ES-I3 (cell line): ENCODE measurements around the gene ACOT9.
A peak's percentile ranks its signal among the peaks of the same experiment; 100 is the strongest.
"Not testable (repeated sequence)": the region's sequence is repeated elsewhere in the genome, so short reads cannot be mapped to it uniquely, and the experiment has no call there.

Source experiments
- H3K36me3 ChIP-seq: 2 replicates; pipeline ENCODE4 v1.6.1; 2013; ENCODE audit warnings: mild to moderate bottlenecking, low read length, control low read depth, moderate library complexity; ENCODE audit not compliant: insufficient read depth
- H3K4me1 ChIP-seq: 2 replicates; pipeline ENCODE4 v1.6.1; 2013; ENCODE audit warnings: mild to moderate bottlenecking, control low read depth, low read length; ENCODE audit not compliant: insufficient read depth
- H3K9ac ChIP-seq: 2 replicates; pipeline ENCODE4 v1.6.1; 2013; ENCODE audit warnings: low read depth, mild to moderate bottlenecking, low read length, moderate library complexity
- H3K9me3 ChIP-seq: 2 replicates; pipeline ENCODE4 v1.6.1; 2013; ENCODE audit warnings: mild to moderate bottlenecking, low read length, moderate library complexity; ENCODE audit not compliant: control insufficient read depth, insufficient read depth

Gene ACOT9

GRCh38 chrX:23749576-23749975 lies 6.5 kb upstream of the ACOT9 start:
- H3K36me3 ChIP-seq, result no peaks in the 10 kb centered on the region
- H3K4me1 ChIP-seq, result no peaks in the 10 kb centered on the region
- H3K9ac ChIP-seq, result no peak overlapping the region
- no peaks in the 10 kb centered on the region for H3K9me3 ChIP-seq

- no peaks in the 10 kb centered on the region for H3K36me3 ChIP-seq
- no peaks in the 10 kb centered on the region for H3K4me1 ChIP-seq
- no peak overlapping the region for H3K9ac ChIP-seq
- no peaks in the 10 kb centered on the region for H3K9me3 ChIP-seq
These were observed 6.1 kb upstream of the ACOT9 start for GRCh38 chrX:23749129-23749528.

- peaks cover 6% of the 10 kb centered on the region; the same call in 1 of the 2 replicates for H3K4me1 ChIP-seq
- H3K9ac ChIP-seq, result no peak overlapping the region
- no peaks in the 10 kb centered on the region for H3K36me3 ChIP-seq
- no peaks in the 10 kb centered on the region for H3K9me3 ChIP-seq
These were observed 2.7 kb upstream of the ACOT9 start for GRCh38 chrX:23745786-23746185.

- H3K9ac ChIP-seq, result peak overlapping the region; percentile 84
- H3K9me3 ChIP-seq, H3K4me1 ChIP-seq, H3K36me3 ChIP-seq: not testable (repeated sequence)
These were observed 521 bp upstream of the ACOT9 start for GRCh38 chrX:23743623-23743971.

- no peaks in the 10 kb centered on the region for H3K9me3 ChIP-seq
- peaks cover 6% of the 10 kb centered on the region; the same call in 1 of the 2 replicates for H3K4me1 ChIP-seq
- H3K36me3 ChIP-seq, result no peaks in the 10 kb centered on the region
- H3K9ac ChIP-seq, result peak overlapping the region; percentile 84
These were observed 841 bp downstream of the ACOT9 start for GRCh38 chrX:23742174-23742696.

GRCh38 chrX:23737413-23737812 lies 5.7 kb downstream of the ACOT9 start:
- H3K9ac ChIP-seq, result no peak overlapping the region
- 0 out of 2 replicates have a peak, but pooled peaks cover 4% of the 10 kb centered on the region for H3K36me3 ChIP-seq
- H3K9me3 ChIP-seq, result no peaks in the 10 kb centered on the region
- H3K4me1 ChIP-seq, result peaks cover 11% of the 10 kb centered on the region

- 0 out of 2 replicates have a peak, but pooled peaks cover 4% of the 10 kb centered on the region for H3K36me3 ChIP-seq
- H3K9me3 ChIP-seq, result no peaks in the 10 kb centered on the region
- peaks cover 6% of the 10 kb centered on the region; the same call in 1 of the 2 replicates for H3K4me1 ChIP-seq
- no peak overlapping the region for H3K9ac ChIP-seq
These were observed 7.0 kb downstream of the ACOT9 start for GRCh38 chrX:23736030-23736429.

GRCh38 chrX:23732704-23733103 lies 10.4 kb downstream of the ACOT9 start:
- no peaks in the 10 kb centered on the region for H3K9me3 ChIP-seq
- peaks cover 6% of the 10 kb centered on the region; the same call in 1 of the 2 replicates for H3K4me1 ChIP-seq
- no peak overlapping the region for H3K9ac ChIP-seq
- H3K36me3 ChIP-seq, result peaks cover 12% of the 10 kb centered on the region

- H3K9me3 ChIP-seq, result no peaks in the 10 kb centered on the region
- peaks cover 12% of the 10 kb centered on the region for H3K36me3 ChIP-seq
- H3K4me1 ChIP-seq, result peaks cover 6% of the 10 kb centered on the region; the same call in 1 of the 2 replicates
- H3K9ac ChIP-seq, result no peak overlapping the region
These were observed 11.1 kb downstream of the ACOT9 start for GRCh38 chrX:23731951-23732350.

- no peak overlapping the region for H3K9ac ChIP-seq
- H3K36me3 ChIP-seq, result peaks cover 8% of the 10 kb centered on the region
- peaks cover 6% of the 10 kb centered on the region; the same call in 1 of the 2 replicates for H3K4me1 ChIP-seq
- H3K9me3 ChIP-seq, result no peaks in the 10 kb centered on the region
These were observed 13.9 kb downstream of the ACOT9 start for GRCh38 chrX:23729214-23729613.

GRCh38 chrX:23727206-23727605 lies 15.9 kb downstream of the ACOT9 start:
- Histone ChIP-seq H3K9ac (no peak overlapping the region), H3K36me3 (peaks cover 12% of the 10 kb centered on the region), H3K4me1 (no peaks in the 10 kb centered on the region), H3K9me3 (no peaks in the 10 kb centered on the region)

GRCh38 chrX:23726191-23726590 lies 16.9 kb downstream of the ACOT9 start:
- Histone ChIP-seq H3K9me3 (no peaks in the 10 kb centered on the region), H3K4me1 (no peaks in the 10 kb centered on the region), H3K36me3 (peaks cover 18% of the 10 kb centered on the region), H3K9ac (no peak overlapping the region)

GRCh38 chrX:23720117-23720677 lies 22.9 kb downstream of the ACOT9 start:
- Histone ChIP-seq H3K9ac (no peak overlapping the region), H3K9me3 (no peaks in the 10 kb centered on the region), H3K4me1 (peaks cover 10% of the 10 kb centered on the region; the same call in 1 of the 2 replicates), H3K36me3 (peaks cover 14% of the 10 kb centered on the region)

- Histone ChIP-seq H3K9me3 (no peaks in the 10 kb centered on the region), H3K36me3 (peaks cover 25% of the 10 kb centered on the region), H3K4me1 (no peaks in the 10 kb centered on the region), H3K9ac (no peak overlapping the region)
These were observed 37.8 kb downstream of the ACOT9 start for GRCh38 chrX:23705235-23705634.

GRCh38 chrX:23704673-23705206 lies 38.3 kb downstream of the ACOT9 start:
- Histone ChIP-seq H3K9me3 (no peaks in the 10 kb centered on the region), H3K9ac (no peak overlapping the region), H3K36me3 (peaks cover 25% of the 10 kb centered on the region), H3K4me1 (no peaks in the 10 kb centered on the region)
